ENCODE measurements around the gene MRPL32. TPM values are rescaled to one million over a fixed set of nuclear protein-coding genes. Genes with fewer than 3 reads are reported as not detected.

MRPL32 gene
- total RNA-seq, 1 experiment from 2014 or later, result 101 TPM

- H3K9ac ChIP-seq (ENCODE audit: extremely low read depth, insufficient read length, low read length), result no peak overlapping the region
- no peaks in the 10 kb centered on the region for H3K23me2 ChIP-seq (ENCODE audit: insufficient read length, low read depth, low read length, poor library complexity, severe bottlenecking)
- H2BK120ac ChIP-seq (ENCODE audit: low read depth, low read length, poor library complexity, severe bottlenecking), result no peak overlapping the region
- no peak overlapping the region for H2BK15ac ChIP-seq (ENCODE audit: low read depth, low read length)
- no peak overlapping the region for H3K27ac ChIP-seq (ENCODE audit: insufficient read length, low read depth, low read length)
- no peak overlapping the region for H3K18ac ChIP-seq (ENCODE audit: insufficient read length, low read depth, low read length)
- peaks cover 1% of the 10 kb centered on the region for H3K27me3 Mint-ChIP-seq (ENCODE audit: low read depth)
- peaks cover 7 to 28% (median 20%) of the 10 kb centered on the region in 3 experiments for H3K36me3 Mint-ChIP-seq (ENCODE audit: insufficient read depth in 1 of 3, low read depth in 3 of 3)
- TF ChIP-seq, protein P1, sequence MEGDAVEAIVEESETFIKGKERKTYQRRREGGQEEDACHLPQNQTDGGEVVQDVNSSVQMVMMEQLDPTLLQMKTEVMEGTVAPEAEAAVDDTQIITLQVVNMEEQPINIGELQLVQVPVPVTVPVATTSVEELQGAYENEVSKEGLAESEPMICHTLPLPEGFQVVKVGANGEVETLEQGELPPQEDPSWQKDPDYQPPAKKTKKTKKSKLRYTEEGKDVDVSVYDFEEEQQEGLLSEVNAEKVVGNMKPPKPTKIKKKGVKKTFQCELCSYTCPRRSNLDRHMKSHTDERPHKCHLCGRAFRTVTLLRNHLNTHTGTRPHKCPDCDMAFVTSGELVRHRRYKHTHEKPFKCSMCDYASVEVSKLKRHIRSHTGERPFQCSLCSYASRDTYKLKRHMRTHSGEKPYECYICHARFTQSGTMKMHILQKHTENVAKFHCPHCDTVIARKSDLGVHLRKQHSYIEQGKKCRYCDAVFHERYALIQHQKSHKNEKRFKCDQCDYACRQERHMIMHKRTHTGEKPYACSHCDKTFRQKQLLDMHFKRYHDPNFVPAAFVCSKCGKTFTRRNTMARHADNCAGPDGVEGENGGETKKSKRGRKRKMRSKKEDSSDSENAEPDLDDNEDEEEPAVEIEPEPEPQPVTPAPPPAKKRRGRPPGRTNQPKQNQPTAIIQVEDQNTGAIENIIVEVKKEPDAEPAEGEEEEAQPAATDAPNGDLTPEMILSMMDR (conservative IDR thresholded peaks at IDR 0.05), result no peak
- H3K14ac ChIP-seq (ENCODE audit: insufficient read depth, low read length), result no peak overlapping the region
- peak overlapping the region in 1 of 3 experiments; percentile 60; a peak in 1 of 7 replicates for H3K27ac Mint-ChIP-seq
- no peak overlapping the region for H2BK12ac ChIP-seq (ENCODE audit: insufficient read length, low read depth, low read length)
- peaks cover 28 to 32% of the 10 kb centered on the region in 2 experiments; a peak in 4 of 5 replicates for H3K9me3 Mint-ChIP-seq
- H3K4me1 ChIP-seq (ENCODE audit: insufficient read depth, low read length), result peaks cover 4% of the 10 kb centered on the region; the same call in 1 of the 2 replicates
- H3K23ac ChIP-seq (ENCODE audit: insufficient read length, low read depth, low read length), result no peak overlapping the region
- H3K4ac ChIP-seq (ENCODE audit: low read depth, low read length), result no peak overlapping the region
- H3K27me3 ChIP-seq (ENCODE audit: insufficient read depth, low read length), result no peaks in the 10 kb centered on the region
- no peak overlapping the region for H3T11ph ChIP-seq (ENCODE audit: low read length)
- H3K56ac ChIP-seq (ENCODE audit: insufficient read length, low read depth, low read length), result no peak overlapping the region
- H4K8ac ChIP-seq (replicated peaks; ENCODE audit: insufficient read length, low read depth, low read length), result no peak overlapping the region
- peaks cover 22 to 23% of the 10 kb centered on the region in 2 experiments for H3K4me1 Mint-ChIP-seq
- H2BK5ac ChIP-seq (ENCODE audit: insufficient read length, low read length), result no peak overlapping the region
- H2AK5ac ChIP-seq (ENCODE audit: insufficient read length, low read length), result no peak overlapping the region
- peaks cover 6% of the 10 kb centered on the region for H3K9me3 ChIP-seq (ENCODE audit: control insufficient read depth, low read depth, low read length)
- no peak overlapping the region for H3K4me3 Mint-ChIP-seq
- no peak overlapping the region for H4K5ac ChIP-seq (ENCODE audit: insufficient read length, low read depth, low read length)
- no peaks in the 10 kb centered on the region for H4K20me1 ChIP-seq (ENCODE audit: control insufficient read depth, insufficient read depth, insufficient read length)
- no peak overlapping the region for H2BK20ac ChIP-seq (ENCODE audit: low read depth, low read length, poor library complexity, severe bottlenecking)
- H3K4me2 ChIP-seq (ENCODE audit: insufficient read depth, insufficient read length, low read length), result no peak overlapping the region
- H3K79me1 ChIP-seq (ENCODE audit: insufficient read depth, low read depth, low read length, poor library complexity, severe bottlenecking), result no peaks in the 10 kb centered on the region
- WGBS (ENCODE audit: extremely low coverage, insufficient read length, low lambda C conversion rate), result no CpG with 5 or more reads among the region's 2 CpGs
- no peak for DNase-seq
- H4K91ac ChIP-seq (ENCODE audit: insufficient read length, low read depth, low read length), result no peak overlapping the region
- H3K79me2 ChIP-seq (ENCODE audit: insufficient read depth, low read length), result no peaks in the 10 kb centered on the region
- H2AFZ ChIP-seq (ENCODE audit: low read length), result no peak overlapping the region
Measured at GRCh38 chr7:42960762-42961161, 28.6 kb downstream of the MRPL32 start.

Data from H9 (cell line).